Lower leg skin (tissue), 3 donors: Measurements from ENCODE around the gene RNF212.

ENCODE experiments used
- CTCF ChIP-seq, 3 donors: fragments of 450-650 bp; IDR thresholded peaks; one replicate each; pipeline ENCODE4 v1.5.1; 2016; ENCODE audit warnings: antibody characterized with exemption in 3 of 3, mild to moderate bottlenecking in 3 of 3, moderate library complexity in 2 of 3
- POLR2A ChIP-seq, 2 donors: fragments of 450-650 bp; IDR thresholded peaks; one replicate each; pipeline ENCODE4 v1.6.1; 2016 to 2017; ENCODE audit warnings: antibody characterized with exemption in 2 of 2, mild to moderate bottlenecking in 1 of 2, moderate library complexity in 1 of 2

DNA sequence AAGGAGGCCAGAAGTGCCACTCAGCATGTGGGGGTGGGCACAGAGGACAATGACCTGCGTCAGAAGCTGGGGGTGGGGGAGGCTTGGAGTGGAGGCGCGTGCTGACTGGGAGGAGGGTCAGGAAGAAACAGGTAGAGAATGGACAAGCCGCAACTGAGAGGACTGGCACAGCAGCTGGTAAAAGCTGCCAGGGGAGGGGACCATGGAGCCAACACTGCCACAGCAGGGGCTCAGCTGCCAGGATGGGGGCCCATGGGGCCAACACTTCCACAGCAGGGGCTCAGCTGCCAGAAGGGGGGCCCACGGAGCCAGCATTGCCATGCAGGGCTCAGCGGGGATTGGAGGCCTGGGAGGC, 19.1 kb downstream of the RNF212 start:
- no peak for TF ChIP-seq CTCF (IDR thresholded peaks at IDR 0.05)
- no peak for TF ChIP-seq POLR2A (IDR thresholded peaks at IDR 0.05)
